NCI-H187 (cell line): ENCODE measurements around the gene EWSR1.

Experiments used
- DNase-seq, 2 experiments: peaks; one replicate each; lab custom pipeline; 2025; lab: John Stamatoyannopoulos, UW

Gene EWSR1

DNA sequence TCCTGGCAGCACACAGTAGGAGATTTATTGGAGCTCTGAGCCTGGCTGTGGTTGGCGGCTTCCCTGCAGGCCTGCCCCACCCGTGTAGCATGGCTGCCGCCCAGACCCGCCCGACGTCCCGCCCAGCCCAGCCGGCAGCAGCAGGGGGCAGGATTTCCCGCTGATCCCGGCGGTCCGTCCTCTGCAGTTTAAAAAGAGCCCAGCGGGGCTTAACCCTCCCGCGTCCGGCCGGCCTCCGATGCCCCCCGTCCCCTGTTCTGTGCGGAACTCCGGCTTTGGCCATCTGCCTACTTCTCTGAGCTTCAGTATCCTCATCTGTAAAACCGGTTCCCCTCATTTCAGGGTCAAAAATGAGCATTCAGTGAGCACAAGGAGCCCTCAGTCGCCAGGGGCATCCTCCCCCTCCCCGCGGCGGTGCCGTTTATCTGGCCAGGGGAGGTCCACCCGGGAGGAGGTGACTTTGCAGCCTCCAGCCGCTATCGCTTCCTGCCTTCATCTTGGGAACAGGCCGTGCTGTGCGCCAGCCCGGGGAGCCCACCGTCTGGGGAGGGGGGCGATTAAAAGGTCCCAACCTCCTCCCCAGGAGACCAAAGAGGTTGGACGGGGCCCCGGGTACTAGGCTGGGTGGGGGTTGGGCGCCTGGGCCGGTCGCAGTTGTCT lies 38.2 kb downstream of the EWSR1 start, which contains the start of gene GAS2L1:
GAS2L1 (plus strand) TSS at position 476 of the 660 bp plus-strand sequence. CDS start 1,456 bp downstream, outside the sequence.
- peak; percentile 26 to 35 for DNase-seq

DNA sequence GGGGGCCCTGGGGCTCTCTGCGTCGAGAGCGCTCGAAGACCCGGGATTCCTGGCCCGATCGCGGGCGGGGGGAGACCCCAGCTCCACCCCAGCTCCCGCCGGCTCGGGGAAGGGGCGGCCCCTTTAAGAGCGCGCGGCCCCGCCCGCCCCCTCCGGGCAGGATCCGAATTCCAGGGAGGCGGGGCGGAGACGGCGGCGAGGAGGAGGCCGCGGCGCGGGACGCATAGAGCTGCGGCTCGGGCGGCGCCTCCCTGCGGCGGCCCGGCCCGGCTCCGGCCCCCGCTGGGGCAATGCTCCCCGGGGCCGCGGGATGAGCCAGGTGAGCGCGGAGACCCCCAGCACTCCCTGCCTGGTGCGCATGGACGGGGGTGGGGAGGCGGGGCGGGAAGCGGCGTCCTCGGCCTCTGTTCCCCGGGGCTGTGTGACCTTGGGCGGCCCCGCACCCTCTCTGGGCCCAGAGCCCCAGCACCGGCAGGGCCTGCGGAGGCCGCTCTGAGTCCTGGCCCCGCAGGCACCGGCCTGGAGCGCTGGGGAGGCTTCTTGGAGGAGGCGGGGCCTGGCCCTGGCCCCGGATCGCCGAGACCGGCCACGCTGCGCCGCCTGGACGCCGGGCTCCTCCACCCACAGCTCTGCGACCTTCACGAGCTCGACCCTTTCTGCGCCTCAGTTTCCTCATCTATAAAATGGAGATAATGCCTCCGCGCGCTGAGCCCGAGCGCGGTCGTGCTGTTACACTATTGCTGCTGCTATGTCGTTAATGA lies 38.9 kb downstream of the EWSR1 start:
- no peak for DNase-seq

DNA sequence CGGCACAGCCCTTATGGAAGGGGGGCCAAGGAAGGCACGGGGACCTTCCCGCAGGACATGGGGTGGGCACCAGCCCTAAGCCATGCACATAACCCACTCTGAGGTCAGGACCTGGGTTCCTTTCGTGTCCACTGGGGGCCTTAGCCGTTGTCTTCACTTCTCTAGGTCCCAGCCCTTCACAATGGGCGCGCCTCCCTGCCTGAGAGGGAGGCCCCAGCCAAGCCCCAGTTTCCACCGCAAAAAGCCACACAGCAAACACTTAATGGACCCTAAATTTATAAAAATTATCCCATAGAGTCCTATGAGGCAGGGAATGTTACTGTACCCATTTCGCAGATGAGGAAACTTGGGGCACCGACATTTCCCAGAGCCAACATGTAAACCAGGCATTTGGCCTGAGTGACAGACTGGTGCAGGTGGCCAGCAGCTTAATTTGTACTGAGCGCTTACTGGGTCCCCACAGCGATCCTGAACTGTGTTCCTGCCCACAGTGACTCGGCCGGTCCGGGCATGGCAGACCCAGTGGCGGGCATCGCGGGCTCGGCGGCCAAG lies 39.6 kb downstream of the EWSR1 start:
- DNase-seq = no peak

DNA sequence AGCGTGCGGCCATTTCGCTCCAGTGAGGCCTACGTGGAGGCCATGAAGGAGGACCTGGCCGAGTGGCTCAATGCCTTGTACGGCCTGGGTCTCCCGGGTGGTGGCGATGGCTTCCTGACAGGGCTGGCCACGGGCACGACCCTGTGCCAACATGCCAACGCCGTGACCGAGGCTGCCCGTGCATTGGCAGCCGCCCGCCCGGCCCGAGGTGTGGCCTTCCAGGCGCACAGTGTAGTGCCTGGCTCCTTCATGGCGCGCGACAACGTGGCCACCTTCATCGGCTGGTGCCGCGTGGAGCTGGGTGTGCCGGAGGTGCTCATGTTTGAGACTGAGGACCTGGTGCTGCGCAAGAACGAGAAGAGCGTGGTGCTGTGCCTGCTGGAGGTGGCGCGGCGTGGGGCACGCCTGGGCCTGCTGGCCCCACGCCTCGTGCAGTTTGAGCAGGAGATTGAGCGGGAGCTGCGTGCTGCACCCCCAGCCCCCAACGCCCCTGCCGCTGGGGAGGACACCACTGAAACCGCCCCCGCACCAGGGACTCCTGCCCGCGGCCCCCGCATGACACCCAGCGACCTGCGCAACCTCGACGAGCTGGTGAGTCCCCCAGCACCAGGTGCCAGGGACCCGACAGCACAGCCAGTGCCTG lies 40.2 kb downstream of the EWSR1 start:
- DNase-seq = no peak

DNA sequence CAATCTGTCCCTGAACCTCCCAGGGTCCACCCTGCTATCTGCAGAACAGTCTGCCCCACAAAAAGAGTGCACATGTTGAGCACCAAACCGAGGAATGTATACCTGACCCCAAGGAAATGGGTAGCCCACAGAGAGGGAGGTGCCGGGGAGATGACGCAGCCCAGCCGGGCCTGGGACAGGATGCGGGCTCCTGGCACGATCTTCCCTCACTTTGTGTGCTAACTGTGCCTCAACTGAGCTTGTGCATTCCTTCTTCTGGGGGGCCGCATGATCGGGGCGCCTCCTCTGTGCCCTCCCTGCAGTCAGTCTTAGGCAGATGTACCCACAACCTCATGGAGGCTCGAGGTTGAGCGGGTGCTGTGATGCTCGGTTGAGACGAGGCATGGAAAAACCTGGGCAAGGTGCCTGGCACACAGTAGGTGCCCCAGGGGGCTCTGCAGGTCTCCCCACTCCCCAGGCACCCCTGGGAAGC lies 40.8 kb downstream of the EWSR1 start:
- no peak for DNase-seq

DNA sequence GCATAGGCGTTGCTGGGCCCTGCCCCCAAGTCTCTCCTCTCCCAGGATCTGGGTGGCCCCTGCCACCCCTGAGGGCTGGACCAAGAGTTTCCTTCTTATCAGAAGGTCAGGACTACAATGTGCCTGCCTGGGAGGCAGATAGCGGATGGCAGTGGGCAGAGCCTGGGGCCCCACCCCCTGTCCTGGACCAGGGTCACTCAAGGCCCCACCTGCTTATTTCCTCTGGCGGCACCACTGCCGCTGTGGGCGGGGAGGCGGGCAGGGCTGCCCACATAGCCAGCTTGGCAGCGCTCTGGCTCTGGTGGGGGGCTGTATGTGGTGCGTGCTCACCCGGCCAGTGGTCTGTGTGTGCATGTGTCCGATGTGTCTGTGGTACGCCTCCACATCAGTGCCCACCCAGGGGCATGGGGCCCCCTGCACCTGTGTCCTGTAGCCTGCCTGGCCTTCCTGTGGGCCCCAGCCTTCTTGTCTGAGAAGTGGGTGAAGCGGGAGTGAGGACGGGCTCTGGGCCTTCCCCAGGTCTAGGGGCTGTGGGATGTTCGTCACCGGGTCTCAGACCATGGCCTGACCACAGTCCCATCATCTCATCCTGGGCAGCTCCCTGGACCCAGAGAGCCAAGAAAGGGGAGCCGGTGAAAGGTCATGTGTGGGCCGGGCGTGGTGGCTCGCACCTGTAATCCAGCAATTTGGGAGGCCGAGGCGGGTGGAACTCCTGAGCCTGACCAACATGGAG lies 41.4 kb downstream of the EWSR1 start:
- DNase-seq = no peak

DNA sequence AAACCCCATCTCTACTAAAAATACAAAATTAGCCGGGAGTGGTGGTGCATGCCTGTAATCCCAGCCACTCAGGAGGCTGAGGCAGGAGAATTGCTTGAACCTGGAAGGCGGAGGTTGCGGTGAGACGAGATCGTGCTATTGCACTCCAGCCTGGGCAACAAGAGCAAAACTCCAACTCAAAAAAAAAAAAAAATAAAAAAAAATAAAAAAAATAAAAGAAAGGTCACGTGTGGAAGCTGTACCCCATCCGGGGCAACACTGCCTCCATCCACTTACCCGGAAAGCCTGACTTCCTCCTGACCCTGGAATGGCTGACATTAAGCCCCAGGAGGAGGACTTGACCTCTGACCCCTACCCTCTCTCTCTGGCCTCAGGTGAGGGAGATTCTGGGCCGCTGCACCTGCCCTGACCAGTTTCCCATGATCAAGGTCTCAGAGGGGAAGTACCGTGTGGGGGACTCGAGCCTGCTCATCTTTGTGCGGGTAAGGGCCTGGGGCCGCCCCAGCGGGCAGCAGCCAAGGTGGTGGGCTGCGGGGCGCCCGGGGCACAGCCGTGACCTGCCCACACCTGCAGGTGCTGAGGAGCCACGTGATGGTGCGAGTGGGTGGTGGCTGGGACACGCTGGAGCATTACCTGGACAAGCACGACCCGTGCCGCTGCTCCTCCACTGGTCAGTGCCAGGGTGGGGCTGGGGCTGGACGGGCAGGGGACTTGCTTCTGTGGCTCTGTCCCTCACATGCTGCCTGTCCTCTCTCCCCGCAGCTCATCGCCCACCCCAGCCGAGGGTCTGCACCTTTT lies 42.2 kb downstream of the EWSR1 start:
- no peak for DNase-seq

DNA sequence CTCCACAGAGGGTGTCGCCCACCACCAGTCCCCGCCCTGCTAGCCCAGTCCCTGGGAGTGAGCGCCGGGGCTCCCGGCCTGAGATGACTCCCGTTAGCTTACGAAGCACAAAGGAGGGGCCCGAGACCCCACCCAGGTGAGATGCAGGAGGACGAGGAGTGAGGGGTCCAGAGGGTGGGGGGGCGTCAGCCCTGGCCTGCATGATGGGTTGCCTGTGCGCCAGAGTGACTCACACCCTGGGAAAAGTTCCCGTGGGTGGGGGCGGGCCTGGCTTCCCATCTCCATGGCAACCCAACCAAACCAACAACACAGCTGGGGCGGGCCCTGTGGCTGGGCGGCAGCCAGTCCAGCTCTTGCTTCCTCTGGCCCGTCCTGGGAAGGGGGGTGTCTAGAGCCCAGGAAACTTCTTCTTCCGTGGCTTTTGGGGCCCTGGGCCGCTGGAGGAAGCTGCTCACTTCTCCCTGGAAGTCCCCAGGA lies 42.8 kb downstream of the EWSR1 start:
- peak in 1 of 2 experiments; percentile 9 for DNase-seq

DNA sequence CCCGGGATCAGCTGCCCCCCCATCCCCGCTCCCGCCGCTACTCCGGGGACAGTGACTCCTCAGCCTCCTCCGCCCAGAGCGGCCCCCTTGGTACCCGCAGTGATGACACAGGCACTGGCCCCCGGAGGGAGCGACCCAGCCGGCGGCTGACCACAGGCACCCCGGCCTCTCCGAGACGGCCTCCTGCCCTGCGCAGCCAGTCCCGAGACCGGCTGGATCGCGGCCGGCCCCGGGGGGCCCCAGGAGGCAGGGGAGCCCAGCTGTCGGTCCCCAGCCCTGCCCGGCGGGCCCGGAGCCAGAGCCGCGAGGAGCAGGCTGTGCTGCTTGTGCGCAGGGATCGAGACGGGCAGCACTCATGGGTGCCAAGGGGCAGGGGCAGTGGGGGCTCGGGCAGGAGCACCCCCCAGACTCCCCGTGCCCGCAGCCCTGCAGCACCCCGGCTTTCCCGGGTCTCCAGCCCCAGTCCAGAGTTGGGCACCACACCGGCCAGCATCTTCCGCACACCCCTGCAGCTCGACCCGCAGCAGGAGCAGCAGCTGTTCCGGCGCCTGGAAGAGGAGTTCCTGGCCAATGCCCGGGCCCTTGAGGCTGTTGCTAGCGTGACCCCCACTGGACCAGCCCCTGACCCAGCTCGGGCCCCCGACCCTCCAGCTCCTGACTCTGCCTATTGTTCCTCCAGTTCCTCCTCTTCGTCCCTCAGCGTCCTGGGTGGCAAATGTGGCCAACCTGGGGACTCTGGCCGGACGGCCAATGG lies 43.6 kb downstream of the EWSR1 start:
- no peak for DNase-seq

DNA sequence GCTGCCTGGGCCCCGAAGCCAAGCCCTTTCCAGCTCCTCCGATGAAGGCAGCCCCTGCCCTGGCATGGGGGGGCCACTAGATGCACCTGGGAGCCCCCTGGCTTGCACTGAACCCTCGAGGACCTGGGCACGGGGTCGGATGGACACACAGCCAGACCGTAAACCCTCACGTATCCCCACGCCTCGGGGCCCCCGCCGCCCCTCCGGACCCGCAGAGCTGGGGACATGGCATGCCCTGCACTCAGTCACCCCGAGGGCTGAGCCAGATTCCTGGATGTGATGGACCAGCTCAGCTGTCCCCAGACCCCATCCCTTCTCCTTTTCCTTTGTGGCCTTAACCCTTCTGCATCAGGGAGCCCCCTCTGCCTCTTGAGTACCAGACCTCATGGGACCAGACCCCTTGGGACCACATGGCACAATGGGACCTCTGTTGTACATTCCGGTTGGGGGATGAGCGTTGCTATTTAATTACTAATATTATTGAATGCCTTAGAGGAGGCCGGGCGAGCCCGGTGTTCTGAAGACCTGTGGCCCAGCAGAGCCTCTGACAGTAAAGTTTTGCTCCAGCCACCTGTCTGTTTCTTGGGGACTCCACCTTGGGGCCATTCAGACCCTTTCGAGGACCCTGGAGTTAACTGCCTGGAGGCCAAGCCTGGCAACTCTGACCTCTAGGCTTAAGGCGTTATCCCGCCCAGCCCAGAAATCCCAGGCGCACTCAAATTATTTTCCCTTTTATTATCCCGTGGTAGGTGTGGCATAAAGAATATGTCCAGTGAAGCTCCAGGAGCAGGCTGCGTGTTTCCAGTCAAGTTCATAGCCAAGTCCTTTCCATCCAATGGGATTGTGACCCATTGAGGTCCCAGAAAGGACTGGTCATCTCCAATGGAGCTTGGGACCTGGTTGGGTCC lies 44.4 kb downstream of the EWSR1 start:
- no peak for DNase-seq

DNA sequence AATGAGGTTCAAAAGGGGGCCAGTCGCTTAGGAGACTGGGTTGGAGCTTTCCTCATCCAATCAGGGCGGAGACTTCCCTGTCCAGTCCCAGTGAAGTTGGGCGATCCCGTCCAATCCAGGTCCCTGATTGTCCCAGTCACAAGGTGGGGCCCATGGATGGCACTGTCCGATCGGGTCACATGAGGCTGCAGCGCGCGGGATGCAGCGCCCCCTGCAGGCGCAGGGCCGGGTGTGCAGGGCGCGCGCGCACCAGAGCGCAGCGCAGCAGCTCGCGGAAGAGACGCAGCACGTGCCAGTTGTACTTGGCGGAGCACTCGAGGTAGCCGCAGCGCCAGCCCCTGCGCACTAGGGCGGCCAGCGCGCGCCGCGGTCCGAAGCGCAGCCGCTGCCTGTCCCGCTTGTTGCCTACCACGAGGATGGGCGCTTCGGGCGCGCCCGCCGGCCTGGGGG lies 45.1 kb downstream of the EWSR1 start:
- DNase-seq = no peak

DNA sequence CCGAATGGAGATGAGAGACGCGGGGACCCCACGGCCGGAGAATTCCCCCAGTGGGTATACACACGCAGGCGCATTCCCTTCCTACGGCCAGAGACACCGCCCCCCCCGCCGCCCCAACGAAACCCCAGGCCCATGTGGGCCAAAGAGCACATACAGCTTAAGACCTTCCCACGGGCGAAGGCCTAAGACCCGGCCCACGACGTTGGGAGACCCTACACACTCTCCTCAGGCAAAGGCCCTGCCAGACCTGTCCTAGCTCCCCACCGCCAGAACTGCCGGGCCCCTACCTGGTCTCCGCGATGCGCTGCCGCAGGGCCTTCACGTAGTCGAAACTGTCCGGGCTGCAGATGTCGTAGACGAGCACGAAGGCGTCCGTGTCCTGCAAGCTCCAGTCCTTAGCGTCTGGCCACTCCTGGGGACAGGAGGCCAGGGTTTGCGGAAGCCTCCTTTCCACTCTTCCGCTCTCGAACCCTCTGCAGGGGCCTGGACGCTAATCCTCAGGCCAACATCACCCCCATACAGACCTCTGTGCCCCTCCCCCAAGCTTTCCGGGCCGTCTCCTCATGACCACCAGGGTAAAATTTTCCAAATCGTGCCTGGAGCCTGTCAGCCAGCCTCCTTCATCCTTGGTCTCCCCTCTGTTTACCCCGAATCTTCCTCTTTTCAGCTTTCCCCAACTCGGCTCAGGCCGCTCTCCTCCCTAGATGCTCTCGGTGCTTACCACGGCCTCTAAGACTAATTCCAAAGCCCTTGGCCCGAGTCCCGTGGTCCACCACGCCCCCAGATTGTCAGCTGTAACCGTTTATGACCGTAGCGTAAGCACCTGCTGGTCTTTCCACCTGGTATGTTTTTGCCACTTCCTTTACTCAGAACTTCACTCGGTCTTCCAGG lies 45.8 kb downstream of the EWSR1 start:
- DNase-seq = no peak

DNA sequence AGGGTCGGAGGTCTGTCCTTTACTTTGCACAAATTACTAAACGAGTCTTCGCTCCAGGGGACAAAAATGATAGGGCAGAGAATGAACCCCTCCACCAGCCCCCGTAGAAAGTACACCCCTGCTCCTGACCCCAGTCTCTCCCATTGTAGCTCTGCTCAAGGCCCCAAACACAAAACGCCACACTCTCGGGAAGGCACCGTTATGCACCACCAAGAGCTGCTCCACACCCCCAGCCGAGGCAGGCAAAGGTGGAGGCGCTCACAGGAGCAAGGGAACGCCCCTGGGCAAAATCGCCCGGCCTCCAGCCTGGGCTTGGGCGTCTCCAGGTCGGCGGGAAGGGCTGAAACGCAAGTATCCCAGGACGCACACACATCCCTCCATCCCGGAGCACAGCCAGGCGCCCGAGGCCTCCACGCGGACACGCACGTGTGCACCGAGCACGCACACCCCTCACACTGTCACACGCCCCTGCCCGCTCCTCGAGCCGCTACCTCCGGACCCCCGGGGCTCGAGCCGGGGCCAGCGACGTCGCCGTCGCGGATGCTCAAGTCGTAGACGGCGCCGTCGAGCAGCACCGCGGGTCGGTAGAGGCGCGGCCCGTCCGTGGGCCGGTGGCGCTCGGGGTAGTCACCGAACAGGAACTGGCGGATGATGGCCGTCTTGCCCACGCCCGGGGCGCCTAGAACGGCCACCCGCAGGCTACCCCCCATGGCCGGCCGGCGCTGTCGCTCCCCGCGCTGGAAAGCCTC lies 46.6 kb downstream of the EWSR1 start:
- DNase-seq = no peak

DNA sequence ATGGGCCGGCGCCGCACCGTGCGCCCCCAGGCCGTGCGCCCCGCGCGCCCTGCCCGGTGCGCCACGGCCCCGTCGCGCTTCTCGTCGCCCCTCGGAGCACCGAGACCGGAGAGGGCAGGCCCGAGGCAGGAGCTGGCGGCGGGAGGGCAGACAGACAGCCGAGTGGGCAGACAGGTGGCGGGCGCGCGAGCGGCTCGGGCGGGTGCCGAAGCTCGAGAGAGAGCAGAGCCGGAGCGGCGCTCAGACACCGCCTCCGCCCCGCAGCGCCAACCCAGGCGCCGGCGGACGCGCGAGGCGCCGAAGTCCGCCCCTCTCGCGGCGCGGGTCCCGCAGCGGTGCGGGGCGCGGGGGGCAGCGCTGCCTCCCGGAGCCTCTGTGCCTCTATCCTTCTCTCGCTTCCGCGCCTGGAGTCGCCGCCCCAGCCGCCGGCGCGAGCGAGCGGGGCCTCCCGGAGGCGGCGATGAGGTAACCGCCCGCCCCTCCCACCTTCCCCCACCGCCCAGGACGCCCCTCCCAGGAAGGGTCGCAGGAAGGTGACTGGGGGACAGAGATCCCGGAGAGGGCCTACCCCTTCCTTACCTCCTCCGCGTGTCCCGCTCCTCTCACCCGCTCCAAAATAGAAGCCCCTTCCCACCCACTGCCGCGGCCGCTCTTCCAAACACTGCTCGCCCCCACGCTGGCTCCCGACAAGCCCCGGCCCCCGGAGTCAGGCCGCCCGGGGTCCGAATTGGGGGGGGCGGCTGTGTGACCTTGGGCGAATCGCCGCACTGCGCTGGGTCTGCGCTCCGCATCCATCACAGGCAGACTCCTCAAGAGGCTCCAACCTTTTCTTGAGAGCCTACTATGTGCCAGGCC lies 47.4 kb downstream of the EWSR1 start, which contains the start of gene RASL10A:
RASL10A (minus strand) TSS at position 412 of the 855 bp plus-strand sequence. CDS start 451 bp downstream, outside the sequence.
- no peak for DNase-seq

DNA sequence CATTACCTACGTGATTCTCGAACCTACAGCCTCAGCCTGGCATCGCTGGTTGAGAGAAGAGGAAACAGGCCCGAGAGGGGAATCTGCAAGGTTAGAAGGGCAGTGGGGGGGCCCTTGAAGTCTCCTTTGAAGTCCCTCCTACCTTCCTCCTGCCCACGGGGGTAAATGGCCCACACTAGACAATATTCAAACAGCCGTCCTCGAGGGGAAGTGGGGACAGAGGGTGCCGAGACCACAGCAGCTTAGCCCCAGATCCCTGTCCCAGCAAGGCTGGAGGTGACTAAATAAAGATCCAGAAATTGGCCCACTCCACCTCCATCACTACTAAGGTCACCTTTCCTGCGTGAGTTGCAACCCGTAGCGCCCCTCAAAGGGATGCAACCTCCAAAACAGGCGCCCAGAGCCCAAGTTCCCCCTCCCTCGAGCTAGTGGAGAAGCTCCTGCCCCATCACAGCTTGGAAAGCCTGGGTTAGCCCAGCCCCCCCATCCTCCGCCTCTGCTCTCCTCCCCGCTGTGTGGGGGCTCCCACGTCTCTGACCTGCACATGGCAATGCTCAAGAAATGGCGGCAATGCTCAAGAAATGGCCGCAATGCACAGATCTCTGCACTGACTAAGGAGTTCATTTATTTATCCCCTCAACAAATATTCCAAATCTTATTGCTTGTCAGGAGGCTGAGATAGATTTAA lies 48.2 kb downstream of the EWSR1 start:
- DNase-seq = no peak
